ENCODE measurements around the gene LRRC1. TPM values are rescaled to one million over a fixed set of nuclear protein-coding genes. Genes with fewer than 3 reads are reported as not detected.

The LRRC1 gene
- total and polyA plus RNA-seq, 10 donors, result 1.8 to 6.3 (median 3.7) TPM

GRCh38 chr6:53794137-53794719, 577 bp upstream of the LRRC1 start:
- Histone ChIP-seq H3K4me3 (peak overlapping the region; percentile 52 to 87 (median 75)), H3K27ac (peak overlapping the region in 7 of 8 donors; percentile 54 to 80 (median 72)), H3K36me3 (no peaks in the 10 kb centered on the region), H3K9me3 (peaks cover 0 to 9% (median 6%) of the 10 kb centered on the region in 8 donors), H3K4me1 (peaks cover 7 to 39% (median 29%) of the 10 kb centered on the region in 6 donors), H3K27me3 (replicated peaks in 1 of 7) (peaks cover 0 to 13% (median 0%) of the 10 kb centered on the region in 7 donors)
- DNase-seq, result peak; percentile 89
- intact Hi-C loops (cut with DNase I; ENCODE audit: low total_unique reads), result no loop called here
- 0 to 1% (median 0%) methylated on average over 18 to 27 of the region's 27 CpGs for WGBS, 5 donors
- TF ChIP-seq CTCF (IDR thresholded peaks at IDR 0.05 in 8 of 11, conservative IDR thresholded peaks at IDR 0.05 in 3 of 11) (peak in 1 of 11 experiments; percentile 32), POLR2AphosphoS5 (IDR thresholded peaks at IDR 0.05) (no peak)

- no peak for DNase-seq
- H3K9me3 ChIP-seq, result no peaks in the 10 kb centered on the region
- peaks cover 0 to 13% (median 0%) of the 10 kb centered on the region in 7 donors for H3K27me3 ChIP-seq (replicated peaks in 1 of 7)
- intact Hi-C loops (cut with DNase I; ENCODE audit: low total_unique reads), result no loop called here
- peaks cover 7 to 39% (median 29%) of the 10 kb centered on the region in 6 donors for H3K4me1 ChIP-seq
- peak overlapping the region in 6 of 8 donors; percentile 54 to 80 (median 72) for H3K27ac ChIP-seq
- 0 to 1% (median 1%) methylated on average over 21 of the region's 21 CpGs for WGBS, 5 donors
- no peak for TF ChIP-seq CTCF (IDR thresholded peaks at IDR 0.05 in 8 of 11, conservative IDR thresholded peaks at IDR 0.05 in 3 of 11)
- no peak for TF ChIP-seq POLR2A (IDR thresholded peaks at IDR 0.05)
- H3K36me3 ChIP-seq, result no peaks in the 10 kb centered on the region
- H3K4me3 ChIP-seq, result peak overlapping the region; percentile 52 to 87 (median 75)
These were observed 516 bp downstream of the LRRC1 start for GRCh38 chr6:53795340-53795701.

- peaks cover 7 to 39% (median 29%) of the 10 kb centered on the region in 6 donors for H3K4me1 ChIP-seq
- peak; percentile 85 for DNase-seq
- no peak overlapping the region for H3K27ac ChIP-seq
- peaks cover 0 to 13% (median 0%) of the 10 kb centered on the region in 7 donors for H3K27me3 ChIP-seq (replicated peaks in 1 of 7)
- intact Hi-C loops (cut with DNase I; ENCODE audit: low total_unique reads), result no loop called here
- H3K36me3 ChIP-seq, result no peaks in the 10 kb centered on the region
- 10 to 16% (median 11%) methylated on average over 29 to 47 of the region's 47 CpGs for WGBS, 5 donors
- no peaks in the 10 kb centered on the region for H3K9me3 ChIP-seq
- TF ChIP-seq POLR2AphosphoS5 (IDR thresholded peaks at IDR 0.05) (no peak), POLR2A (IDR thresholded peaks at IDR 0.05) (no peak), CTCF (IDR thresholded peaks at IDR 0.05 in 8 of 11, conservative IDR thresholded peaks at IDR 0.05 in 3 of 11) (no peak)
- H3K4me3 ChIP-seq, result peak overlapping the region; percentile 52 to 87 (median 75)
These were observed 1.1 kb downstream of the LRRC1 start for GRCh38 chr6:53795702-53796450.

- intact Hi-C loops (cut with DNase I; ENCODE audit: low total_unique reads), result no loop called here
- peaks cover 7 to 39% (median 29%) of the 10 kb centered on the region in 6 donors for H3K4me1 ChIP-seq
- no peaks in the 10 kb centered on the region for H3K9me3 ChIP-seq
- H3K4me3 ChIP-seq, result peak overlapping the region in 2 of 8 donors; percentile 52 to 87
- 66 to 86% (median 80%) methylated on average over 3 of the region's 3 CpGs for WGBS, 5 donors
- no peaks in the 10 kb centered on the region for H3K36me3 ChIP-seq
- DNase-seq, result no peak
- TF ChIP-seq CTCF (IDR thresholded peaks at IDR 0.05 in 8 of 11, conservative IDR thresholded peaks at IDR 0.05 in 3 of 11), result no peak
- no peak for TF ChIP-seq POLR2AphosphoS5 (IDR thresholded peaks at IDR 0.05)
- no peak for TF ChIP-seq POLR2A (IDR thresholded peaks at IDR 0.05)
- H3K27ac ChIP-seq, result no peak overlapping the region
- H3K27me3 ChIP-seq (replicated peaks in 1 of 7), result peaks cover 0 to 13% (median 0%) of the 10 kb centered on the region in 7 donors
These were observed 1.6 kb downstream of the LRRC1 start for GRCh38 chr6:53796451-53796780.

All from spleen (tissue), 11 donors.